GM18520 (cell line): ENCODE data around the gene CCDC85B.
"Not testable (repeated sequence)": the region's sequence is repeated elsewhere in the genome, so short reads cannot be mapped to it uniquely, and the experiment has no call there.

Source experiments
- ATAC-seq: cut with Tn5 transposase; IDR thresholded peaks from one replicate; pipeline ENCODE4 v1.9.1; 2021; ENCODE audit not compliant: unreplicated experiment

Gene CCDC85B

DNA sequence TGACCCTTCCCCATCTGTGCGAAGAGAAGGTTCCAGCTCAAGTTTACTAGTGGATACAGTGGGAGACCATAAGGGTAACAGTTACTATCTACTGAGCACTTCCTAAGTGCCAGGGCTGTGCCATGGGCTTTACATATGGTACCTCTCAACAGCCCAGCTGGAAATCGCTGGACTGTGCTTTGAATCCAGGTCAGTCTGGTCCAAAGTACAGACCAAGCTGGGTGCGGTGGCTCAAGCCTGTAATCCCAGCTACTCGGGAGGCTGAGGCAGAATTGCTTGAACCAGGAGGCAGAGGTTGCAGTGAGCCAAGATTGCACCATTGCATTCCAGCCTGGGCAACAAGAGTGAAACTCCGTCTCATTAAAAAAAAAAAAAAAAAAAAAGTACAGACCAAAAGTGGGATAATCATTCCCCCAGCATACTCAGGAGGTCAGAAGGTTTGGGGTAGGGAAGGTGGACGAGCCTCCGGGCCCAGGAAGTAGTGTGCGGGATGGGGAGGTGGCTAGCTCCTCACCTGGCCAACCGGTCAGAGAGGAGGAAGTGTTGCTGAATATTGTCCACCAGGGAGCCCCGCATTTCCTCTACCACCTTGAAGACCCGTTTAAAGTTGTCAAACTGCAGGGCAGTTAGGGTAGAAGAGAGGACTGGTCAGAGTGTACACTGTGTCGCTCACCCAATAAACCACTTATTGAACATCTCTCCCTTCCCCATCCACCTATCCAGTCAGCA is 4.5 kb upstream of the CCDC85B start:
- no peak for ATAC-seq

DNA sequence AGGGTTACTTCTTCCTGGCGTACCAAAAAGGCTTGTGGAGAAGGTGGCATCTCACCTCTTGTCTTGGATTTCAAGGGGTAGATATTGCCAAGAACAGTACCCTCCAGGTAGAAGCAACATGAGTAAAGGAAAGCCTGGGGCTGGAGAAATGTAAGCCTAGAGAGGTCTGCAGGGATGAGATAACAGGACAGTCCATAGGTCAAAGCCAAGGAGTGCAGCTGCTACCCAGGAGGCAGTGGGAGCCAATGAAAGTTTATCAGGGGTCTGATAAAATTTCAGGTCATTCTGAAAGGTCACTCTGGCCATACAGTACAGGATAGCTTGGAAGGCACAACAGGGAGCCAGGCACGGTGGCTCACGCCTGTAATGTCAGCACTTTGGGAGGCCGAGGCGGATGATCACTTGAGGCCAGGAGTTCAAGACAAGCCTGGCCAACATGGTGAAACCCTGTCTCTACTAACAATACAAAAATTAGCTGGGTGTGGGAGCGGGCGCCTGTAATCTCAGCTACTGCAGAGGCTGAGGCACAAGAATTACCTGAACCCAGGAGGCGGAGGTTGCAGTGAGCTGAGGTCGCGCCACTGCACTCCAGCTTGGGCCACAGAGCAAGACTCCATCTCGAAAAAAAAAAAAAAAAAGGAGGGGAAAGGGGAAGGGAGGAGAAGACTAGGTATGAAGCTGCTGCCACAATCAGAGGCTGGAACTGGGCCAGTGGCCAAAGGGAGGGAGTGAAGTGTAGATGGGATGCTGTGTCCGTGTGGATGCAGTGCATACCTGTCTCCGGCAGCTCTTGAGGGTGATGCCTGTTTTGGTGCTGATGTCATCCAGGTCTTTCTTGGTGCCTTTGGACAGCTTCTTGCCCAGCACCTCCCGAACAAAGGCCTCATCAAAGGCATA is 3.4 kb upstream of the CCDC85B start:
- no peak for ATAC-seq

DNA sequence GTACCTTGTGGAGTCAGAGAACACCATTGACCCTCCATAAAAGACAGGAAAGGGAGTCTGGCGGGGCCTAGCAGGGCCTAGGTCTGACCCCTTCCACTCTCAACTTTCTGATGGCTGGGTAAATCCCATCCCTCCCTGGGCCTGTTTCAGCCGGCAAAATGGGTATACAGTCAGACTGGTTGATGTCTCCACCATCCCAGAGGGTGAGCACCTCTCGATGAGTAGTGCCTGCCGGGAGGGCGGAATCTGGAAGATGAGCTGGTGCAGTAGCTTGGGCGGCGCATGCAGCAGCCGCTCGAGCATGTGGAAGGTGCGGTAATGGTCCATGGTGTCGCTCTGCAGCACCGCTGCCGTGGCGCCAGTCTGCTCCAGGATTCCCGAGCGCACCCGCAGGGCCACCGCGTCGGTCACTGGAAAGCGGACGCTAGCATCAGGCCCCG is 2.7 kb upstream of the CCDC85B start:
- ATAC-seq, result no peak

- ATAC-seq, result peak; percentile 25
Measured at GRCh38 chr11:65888163-65888814, 2.2 kb upstream of the CCDC85B start, which contains the start of gene FIBP. TSS of gene FIBP (minus strand) at chr11:65888471. CDS start at chr11:65888418, 53 bp downstream.

- ATAC-seq, result no peak
Measured at GRCh38 chr11:65891219-65892136, 1.0 kb downstream of the CCDC85B start.

DNA sequence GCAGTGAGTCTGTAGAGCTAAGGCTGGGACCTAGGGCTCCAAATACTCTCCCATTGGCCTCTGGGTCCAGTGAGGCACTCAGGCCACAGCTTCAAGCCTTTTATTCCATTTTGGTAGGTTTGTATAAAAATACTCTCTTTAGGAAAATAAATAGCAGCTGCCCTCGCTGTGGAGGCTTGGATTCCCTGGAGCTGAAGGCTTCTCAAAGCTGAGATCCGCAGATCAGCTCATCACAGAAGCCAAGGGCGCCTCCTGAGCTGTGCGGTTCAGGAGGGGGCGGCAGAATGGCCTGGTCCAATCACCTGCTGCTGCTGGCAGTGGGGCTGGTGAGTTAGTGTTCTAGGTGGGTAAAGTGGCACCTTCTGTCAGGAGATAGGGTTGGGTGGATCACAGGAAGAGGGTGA is 1.7 kb downstream of the CCDC85B start:
- not testable (repeated sequence) for ATAC-seq

DNA sequence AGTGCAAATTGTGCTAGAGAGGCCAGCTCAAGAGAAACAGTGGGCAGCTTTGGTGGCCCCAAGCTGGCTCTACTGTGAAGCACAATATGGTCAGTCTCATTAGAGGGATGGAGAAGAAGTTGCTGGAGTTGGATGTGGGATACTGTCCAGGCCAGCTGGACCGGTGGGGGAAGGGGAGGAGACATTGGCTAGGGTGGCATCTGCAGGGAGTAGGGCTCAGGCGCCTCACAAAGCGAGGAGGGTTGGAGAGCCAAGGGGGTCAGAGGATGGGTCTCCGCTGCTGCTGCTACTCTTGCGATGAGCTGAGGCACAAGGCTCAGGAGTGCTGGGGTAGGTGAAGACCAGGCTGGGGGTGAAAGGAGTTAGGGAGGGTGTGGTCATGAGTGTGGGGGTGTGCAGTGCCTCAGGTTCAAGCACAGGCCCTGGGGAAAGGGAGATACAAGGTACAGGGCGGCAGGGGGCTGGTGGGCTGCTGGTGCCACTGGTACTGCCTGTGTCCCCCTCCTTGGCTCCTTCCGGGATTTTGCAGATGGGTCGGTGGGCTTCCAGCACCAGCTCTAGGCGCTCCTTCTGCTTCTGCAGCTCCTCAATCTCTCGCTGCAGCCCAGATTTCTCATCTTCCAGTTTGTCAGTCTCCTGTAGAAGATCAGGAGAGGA is 2.3 kb downstream of the CCDC85B start:
- no peak for ATAC-seq

GRCh38 chr11:65894034-65894591 is 3.6 kb downstream of the CCDC85B start:
- ATAC-seq, result no peak

- no peak for ATAC-seq
Measured at GRCh38 chr11:65895482-65895981, 5.1 kb downstream of the CCDC85B start.

DNA sequence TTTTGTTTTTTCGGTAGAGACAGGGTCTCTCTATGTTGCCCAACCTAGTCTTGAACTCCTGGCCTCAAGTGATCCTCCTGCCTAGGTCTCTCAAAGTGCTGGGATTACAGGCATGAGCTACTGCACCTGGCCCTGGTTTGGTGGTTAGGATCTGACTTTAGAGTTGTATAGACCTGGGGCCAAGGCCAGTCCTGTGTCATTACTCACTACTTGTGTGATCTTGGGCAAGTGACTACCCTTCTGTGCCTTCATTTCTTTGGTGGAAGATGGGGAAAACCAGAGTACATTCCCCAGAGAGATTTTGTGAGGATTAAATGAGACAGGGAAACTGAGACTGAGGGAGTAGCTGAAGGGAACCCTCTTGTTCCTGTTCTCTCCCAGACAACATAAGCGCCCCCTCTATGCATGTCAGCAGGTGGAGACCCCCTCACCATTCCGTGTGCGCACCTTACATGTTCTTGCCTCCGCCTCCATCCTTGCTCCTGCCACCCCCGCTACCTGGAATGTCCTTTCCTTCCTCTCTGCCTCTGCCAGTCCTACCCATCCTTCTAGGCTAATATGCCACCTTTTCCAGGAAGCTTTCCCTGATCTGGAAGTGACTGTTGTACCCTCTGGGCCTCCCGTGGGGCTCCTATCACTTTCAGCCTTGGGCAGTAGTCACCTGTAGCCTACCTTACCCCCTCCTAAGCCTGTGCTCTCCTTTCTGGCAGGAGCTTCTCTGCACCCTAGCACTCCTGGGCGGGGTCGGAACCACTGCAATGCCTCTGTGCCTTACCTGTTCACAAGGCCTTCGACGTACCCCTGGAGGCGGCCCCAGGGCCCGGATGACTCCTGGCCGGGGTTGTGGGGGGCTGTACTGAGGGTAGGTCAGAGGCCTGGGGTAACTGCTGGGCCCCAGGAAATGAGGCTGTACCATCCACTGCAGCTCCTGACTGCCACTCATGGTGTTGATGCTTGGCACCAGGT is 5.8 kb downstream of the CCDC85B start:
- ATAC-seq, result no peak

DNA sequence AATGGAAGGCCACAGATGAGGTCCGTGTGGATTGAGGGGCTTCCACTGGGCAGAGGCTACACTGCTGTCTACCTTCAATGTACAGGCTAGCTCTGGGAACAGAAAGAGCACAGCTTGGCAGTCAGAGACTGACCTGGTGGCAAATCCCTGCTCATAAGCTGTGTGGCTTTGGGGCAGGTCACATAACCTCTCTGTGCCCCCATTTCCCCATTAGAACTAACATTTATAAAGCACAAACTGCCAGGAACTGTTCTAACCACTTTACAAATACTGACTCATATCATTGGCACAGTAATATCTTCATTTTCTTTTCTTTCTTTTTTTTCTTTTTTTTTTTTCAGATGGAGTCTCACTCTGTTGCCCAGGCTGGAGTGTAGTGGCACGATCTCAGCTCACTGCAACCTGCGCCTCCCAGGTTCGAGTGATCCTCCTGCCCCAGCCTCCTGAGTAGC is 6.6 kb downstream of the CCDC85B start:
- ATAC-seq, result no peak

GRCh38 chr11:65898656-65899355 is 8.3 kb downstream of the CCDC85B start:
- no peak for ATAC-seq

- ATAC-seq, result no peak
Measured at GRCh38 chr11:65899356-65900124, 9.1 kb downstream of the CCDC85B start.

- ATAC-seq, result peak; percentile 71
Measured at GRCh38 chr11:65900125-65900898, 9.8 kb downstream of the CCDC85B start, which contains the start of gene FOSL1. TSS of gene FOSL1 (minus strand) at chr11:65900388. CDS start at chr11:65900339, 49 bp downstream.

GRCh38 chr11:65900899-65901180 is 10.4 kb downstream of the CCDC85B start:
- ATAC-seq, result no peak

GRCh38 chr11:65903068-65903481 is 12.6 kb downstream of the CCDC85B start:
- no peak for ATAC-seq
